GM12878 (cell line): Measurements from ENCODE around the gene GJA5. TPM values are rescaled to one million over a fixed set of nuclear protein-coding genes. Genes with fewer than 3 reads are reported as not detected.

ENCODE experiments used
- ATAC-seq: fragments of 200-7000 bp; cut with Tn5 transposase; 3 replicates; pipeline ENCODE4 v1.9.1; 2020; ENCODE audit warnings: mild to moderate bottlenecking, moderate library complexity
- BruUV-seq: library from RNA; stranded (reverse); fragments of 400-500 nt; replicated peaks from 2 replicates; lab custom pipeline; 2021; lab: Mats Ljungman, UMichigan
- CTCF ChIA-PET: fragments of 300-600 bp; sonication (Branson Sonifier 250); formaldehyde crosslinking; extraction: SDS; loops from one replicate; lab custom pipeline; 2021; ENCODE audit warnings: inconsistent platforms; lab: Yijun Ruan, JAX
- POLR2A ChIA-PET: fragments of 350-600 bp; formaldehyde crosslinking; extraction: SDS; loops from one replicate; lab custom pipeline; 2021; ENCODE audit warnings: inconsistent platforms; lab: Charles Lee
- RAD21 ChIA-PET: fragments of 300-600 bp; sonication (Branson Sonifier 250); formaldehyde crosslinking; loops from one replicate; lab custom pipeline; 2023; ENCODE audit warnings: antibody characterized with exemption; ENCODE audit not compliant: unreplicated experiment; lab: Charles Lee
- SMC1A ChIA-PET: fragments of 300-600 bp; sonication (Branson Sonifier 250); formaldehyde crosslinking; loops from one replicate; lab custom pipeline; 2023; ENCODE audit not compliant: unreplicated experiment, uncharacterized antibody; lab: Charles Lee
- DNase-seq: peaks from one replicate; pipeline ENCODE4 v3.0.0-alpha.2; 2011; ENCODE audit warnings: low read depth, low spot score
- FAIRE-seq: peaks from 3 replicates; lab custom pipeline; 2011; peaks lifted over from hg19 to GRCh38; lab: Jason Lieb, UNC
- H2AFZ ChIP-seq: 2 replicates; pipeline ENCODE4 v1.6.0; 2011; ENCODE audit warnings: low read depth, low read length, control low read depth; ENCODE audit not compliant: control insufficient read depth
- H3K27ac ChIP-seq: 2 replicates; pipeline ENCODE4 v1.5.1; 2011; ENCODE audit warnings: control low read depth; ENCODE audit not compliant: control insufficient read depth, insufficient read depth
- H3K27me3 ChIP-seq, 2 experiments: replicated peaks in 1 of 2; 2 replicates each; pipeline versions ENCODE4 v1.6.0 to v1.6.1; 2011; ENCODE audit warnings: low read length in 1 of 2; ENCODE audit not compliant: control insufficient read depth in 2 of 2, insufficient read depth in 2 of 2
- H3K36me3 ChIP-seq, 2 experiments: 2 replicates each; pipeline ENCODE4 v1.5.1; 2011; ENCODE audit warnings: low read length in 1 of 2; ENCODE audit not compliant: control insufficient read depth in 2 of 2, insufficient read depth in 2 of 2
- H3K4me1 ChIP-seq: 2 replicates; pipeline ENCODE4 v1.6.1; 2011; ENCODE audit warnings: mild to moderate bottlenecking, low read length, moderate library complexity, mixed read lengths; ENCODE audit not compliant: control insufficient read depth, insufficient read depth
- H3K4me2 ChIP-seq: 2 replicates; pipeline ENCODE4 v1.6.0; 2011; ENCODE audit warnings: control low read depth; ENCODE audit not compliant: control insufficient read depth, insufficient read depth
- H3K4me3 ChIP-seq: fragments of 200-600 bp; sonication (generic); 2 replicates; pipeline ENCODE4 v1.5.1; 2016
- H3K79me2 ChIP-seq: 2 replicates; pipeline ENCODE4 v1.6.0; 2011; ENCODE audit warnings: low read length; ENCODE audit not compliant: control insufficient read depth, insufficient read depth
- H3K9ac ChIP-seq: 2 replicates; pipeline ENCODE4 v1.8.0; 2011; ENCODE audit warnings: low read length, control low read depth, mixed read lengths; ENCODE audit not compliant: control insufficient read depth, insufficient read depth
- H3K9me3 ChIP-seq: replicated peaks from 3 replicates; pipeline ENCODE4 v1.5.1; 2011; ENCODE audit warnings: mild to moderate bottlenecking, low read length; ENCODE audit not compliant: control insufficient read depth, insufficient read depth
- H4K20me1 ChIP-seq: 2 replicates; pipeline ENCODE4 v1.6.0; 2011; ENCODE audit not compliant: control insufficient read depth, insufficient read depth
- EGR1 ChIP-seq, 2 experiments: IDR thresholded peaks; 1 replicate in 1 of 2; 2 replicates in 1 of 2; pipeline ENCODE4 v1.6.1; 2011 to 2012; ENCODE audit warnings: low read depth in 2 of 2, low read length in 2 of 2, borderline replicate concordance in 1 of 2, mild to moderate bottlenecking in 1 of 2, moderate library complexity in 1 of 2
- EP300 ChIP-seq, 2 experiments: fragments of 150-350 bp in 1 of 2; IDR thresholded peaks; 2 replicates each; pipeline ENCODE4 v1.6.1; 2011 to 2012; ENCODE audit warnings: low read depth in 2 of 2, low read length in 2 of 2, borderline replicate concordance in 1 of 2, improper control_type of control experiment in 1 of 2, inconsistent platforms in 1 of 2; ENCODE audit not compliant: control insufficient read depth in 1 of 2
- HSF1 ChIP-seq: fragments of 150-350 bp; IDR thresholded peaks from 2 replicates; pipeline ENCODE4 v1.6.1; 2014; ENCODE audit warnings: mild to moderate bottlenecking, low read depth, low read length
- IKZF2 ChIP-seq, 2 experiments: fragments of 450-650 bp; IDR thresholded peaks; 2 replicates each; pipeline ENCODE4 v1.6.1; 2017; ENCODE audit warnings: mild to moderate bottlenecking in 2 of 2, moderate library complexity in 2 of 2
- RELA ChIP-seq: fragments of 450-650 bp; IDR thresholded peaks from 2 replicates; pipeline ENCODE4 v1.8.0; 2014; ENCODE audit warnings: borderline replicate concordance; ENCODE audit not compliant: partially characterized antibody
- SUZ12 ChIP-seq: fragments of 200-600 bp; sonication (generic); IDR thresholded peaks from one replicate; pipeline ENCODE4 v1.6.1; 2018; ENCODE audit warnings: antibody characterized with exemption, mild to moderate bottlenecking; ENCODE audit not compliant: unreplicated experiment
- YY1 ChIP-seq: IDR thresholded peaks from 2 replicates; pipeline ENCODE4 v1.6.1; 2011; ENCODE audit warnings: low read depth, mild to moderate bottlenecking, low read length
- ZNF622 ChIP-seq: fragments of 450-650 bp; IDR thresholded peaks from 2 replicates; pipeline ENCODE4 v1.6.1; 2017; ENCODE audit warnings: mild to moderate bottlenecking, inconsistent platforms
- WGBS: methylation state at CpG from one replicate; pipeline ENCODE4 v1.1.6; 2016; ENCODE audit warnings: low lambda C conversion rate; ENCODE audit not compliant: insufficient replicate concordance, insufficient coverage; ENCODE audit errors: missing lambda C conversion rate; 5-methylcytosine and 5-hydroxymethylcytosine counted together
- in situ Hi-C: fragments of 300-500 bp; cut with MboI; formaldehyde crosslinking; loops from 9 replicates; pipeline ENCODE4 v1.14.3; 2018; ENCODE audit warnings: mixed read lengths
- intact Hi-C: fragments of 100-400 bp; cut with micrococcal nuclease; formaldehyde crosslinking; loops from one replicate; pipeline ENCODE4 v1.14.2; 2022; ENCODE audit not compliant: unreplicated experiment
- polyA plus RNA-seq, 11 experiments: library from polyadenylated mRNA; depleted of rRNA in 4 of 11; unstranded in 6 of 11; stranded (reverse) in 5 of 11; fragments of >200 nt; fragmentation: Nextera tagmentation in 4 of 11; fragmentation: Illumina TruSeq in 1 of 11; extraction: Ambion mirVana in 4 of 11; extraction: Trizol in 1 of 11; gene quantifications; 1 replicate in 1 of 11; 2 replicates in 10 of 11; pipeline versions ENCODE4 v1.2.1 to v1.2.3, GENCODE V29; 2011 to 2016; ENCODE audit warnings: inconsistent platforms in 2 of 11, missing spikeins in 2 of 11, low read depth in 1 of 11
- total RNA-seq, 4 experiments: library from RNA; depleted of rRNA in 3 of 4; stranded (reverse); fragments of >200 nt in 3 of 4; fragmentation: Illumina TruSeq in 1 of 4; extraction: Trizol in 1 of 4; gene quantifications; 2 replicates each; pipeline versions ENCODE4 v1.2.1 to v1.2.3, GENCODE V29; 2013 to 2021
- TF ChIP-seq, protein P1 (sequence below): fragments of 450-650 bp; IDR thresholded peaks from 2 replicates; pipeline ENCODE4 v1.6.1; 2017; ENCODE audit warnings: mild to moderate bottlenecking, moderate library complexity
- TF ChIP-seq, protein P2 (sequence below): IDR thresholded peaks from 2 replicates; pipeline ENCODE4 v1.6.1; 2012; ENCODE audit warnings: low read depth, low read length, improper control_type of control experiment

GJA5 gene
- total and polyA plus RNA-seq, 10 of the 15 experiments (the other 5 are each of a cell fraction or from before 2014, with no cell fraction given) = not detected

- TF ChIP-seq, protein P1, sequence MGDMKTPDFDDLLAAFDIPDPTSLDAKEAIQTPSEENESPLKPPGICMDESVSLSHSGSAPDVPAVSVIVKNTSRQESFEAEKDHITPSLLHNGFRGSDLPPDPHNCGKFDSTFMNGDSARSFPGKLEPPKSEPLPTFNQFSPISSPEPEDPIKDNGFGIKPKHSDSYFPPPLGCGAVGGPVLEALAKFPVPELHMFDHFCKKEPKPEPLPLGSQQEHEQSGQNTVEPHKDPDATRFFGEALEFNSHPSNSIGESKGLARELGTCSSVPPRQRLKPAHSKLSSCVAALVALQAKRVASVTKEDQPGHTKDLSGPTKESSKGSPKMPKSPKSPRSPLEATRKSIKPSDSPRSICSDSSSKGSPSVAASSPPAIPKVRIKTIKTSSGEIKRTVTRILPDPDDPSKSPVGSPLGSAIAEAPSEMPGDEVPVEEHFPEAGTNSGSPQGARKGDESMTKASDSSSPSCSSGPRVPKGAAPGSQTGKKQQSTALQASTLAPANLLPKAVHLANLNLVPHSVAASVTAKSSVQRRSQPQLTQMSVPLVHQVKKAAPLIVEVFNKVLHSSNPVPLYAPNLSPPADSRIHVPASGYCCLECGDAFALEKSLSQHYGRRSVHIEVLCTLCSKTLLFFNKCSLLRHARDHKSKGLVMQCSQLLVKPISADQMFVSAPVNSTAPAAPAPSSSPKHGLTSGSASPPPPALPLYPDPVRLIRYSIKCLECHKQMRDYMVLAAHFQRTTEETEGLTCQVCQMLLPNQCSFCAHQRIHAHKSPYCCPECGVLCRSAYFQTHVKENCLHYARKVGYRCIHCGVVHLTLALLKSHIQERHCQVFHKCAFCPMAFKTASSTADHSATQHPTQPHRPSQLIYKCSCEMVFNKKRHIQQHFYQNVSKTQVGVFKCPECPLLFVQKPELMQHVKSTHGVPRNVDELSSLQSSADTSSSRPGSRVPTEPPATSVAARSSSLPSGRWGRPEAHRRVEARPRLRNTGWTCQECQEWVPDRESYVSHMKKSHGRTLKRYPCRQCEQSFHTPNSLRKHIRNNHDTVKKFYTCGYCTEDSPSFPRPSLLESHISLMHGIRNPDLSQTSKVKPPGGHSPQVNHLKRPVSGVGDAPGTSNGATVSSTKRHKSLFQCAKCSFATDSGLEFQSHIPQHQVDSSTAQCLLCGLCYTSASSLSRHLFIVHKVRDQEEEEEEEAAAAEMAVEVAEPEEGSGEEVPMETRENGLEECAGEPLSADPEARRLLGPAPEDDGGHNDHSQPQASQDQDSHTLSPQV = no peak
- TF ChIP-seq SUZ12 (no peak), RELA (no peak)
Observed at GRCh38 chr1:147777694-147778093, 17.3 kb upstream of the GJA5 start (continued).

DNA sequence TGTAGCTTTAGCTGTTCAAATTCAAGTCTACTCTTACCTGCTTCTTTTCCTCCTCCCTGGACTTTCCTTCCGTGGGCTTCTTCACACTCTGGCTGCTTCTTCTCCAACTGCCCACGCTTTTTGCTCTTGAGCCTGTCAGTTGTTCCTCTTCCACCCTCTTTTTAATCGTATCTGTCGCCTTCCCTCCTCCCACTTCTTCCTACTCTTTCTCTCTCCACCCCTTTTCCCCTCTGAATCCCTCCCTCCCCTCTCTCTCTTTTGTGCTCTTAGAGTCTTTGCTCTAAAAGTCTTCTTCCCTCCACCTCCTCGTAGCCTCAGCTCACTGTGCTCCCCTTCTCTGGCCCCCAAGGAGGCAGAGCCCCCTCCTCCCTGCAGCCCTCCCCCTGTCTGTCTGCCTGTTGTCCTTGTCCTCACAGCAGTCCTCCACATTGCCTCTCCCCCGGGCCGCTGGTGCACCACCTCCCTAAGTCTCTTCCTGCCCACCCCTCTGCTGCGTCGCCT, 12.9 kb upstream of the GJA5 start:
- Histone ChIP-seq H4K20me1 (no peaks in the 10 kb centered on the region), H3K79me2 (no peaks in the 10 kb centered on the region), H3K4me2 (no peak overlapping the region), H3K4me1 (no peaks in the 10 kb centered on the region), H3K27ac (no peak overlapping the region), H3K27me3 (peaks cover 6 to 11% of the 10 kb centered on the region in 2 experiments), H3K36me3 (no peaks in the 10 kb centered on the region), H3K9ac (no peak overlapping the region), H3K9me3 (no peaks in the 10 kb centered on the region), H2AFZ (no peak overlapping the region), H3K4me3 (no peak overlapping the region)
- ChIA-PET SMC1A (no interaction called here), CTCF (no interaction called here), RAD21 (no interaction called here), POLR2A (interaction anchor here (0.6 kb wide), 1 partner anchor 243 kb away, joined by 6 read pairs; no protein-coding TSS in a partner anchor)
- 24% methylated on average over 9 of the region's 9 CpGs for WGBS
- intact Hi-C loops (no loop called here), in situ Hi-C loops (no loop called here)
- DNase-seq (no peak), ATAC-seq (no peak), FAIRE-seq (no peak)
- TF ChIP-seq EGR1 (IDR thresholded peaks at IDR 0.05; ENCODE audit: borderline replicate concordance in 1 of 2, low read depth in 2 of 2, low read length in 2 of 2) = no peak
- no peak for TF ChIP-seq IKZF2 (IDR thresholded peaks at IDR 0.05)
- no peak for TF ChIP-seq YY1
- no peak for TF ChIP-seq HSF1
- TF ChIP-seq ZNF622 = no peak
- TF ChIP-seq EP300 (IDR thresholded peaks at IDR 0.05; ENCODE audit: borderline replicate concordance in 1 of 2, control insufficient read depth in 1 of 2, low read depth in 2 of 2, low read length in 2 of 2) = no peak
- TF ChIP-seq, protein P2, sequence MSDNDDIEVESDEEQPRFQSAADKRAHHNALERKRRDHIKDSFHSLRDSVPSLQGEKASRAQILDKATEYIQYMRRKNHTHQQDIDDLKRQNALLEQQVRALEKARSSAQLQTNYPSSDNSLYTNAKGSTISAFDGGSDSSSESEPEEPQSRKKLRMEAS = no peak
- BruUV-seq = no TSS peak
